Measurements from ENCODE around the gene EML4. TPM values are rescaled to one million over a fixed set of nuclear protein-coding genes. Genes with fewer than 3 reads are reported as not detected.

The EML4 gene
- total and polyA plus RNA-seq, 2 of the 13 experiments (the other 11 are each of a cell fraction or from before 2014, with no cell fraction given) = 243 to 476 TPM

DNA sequence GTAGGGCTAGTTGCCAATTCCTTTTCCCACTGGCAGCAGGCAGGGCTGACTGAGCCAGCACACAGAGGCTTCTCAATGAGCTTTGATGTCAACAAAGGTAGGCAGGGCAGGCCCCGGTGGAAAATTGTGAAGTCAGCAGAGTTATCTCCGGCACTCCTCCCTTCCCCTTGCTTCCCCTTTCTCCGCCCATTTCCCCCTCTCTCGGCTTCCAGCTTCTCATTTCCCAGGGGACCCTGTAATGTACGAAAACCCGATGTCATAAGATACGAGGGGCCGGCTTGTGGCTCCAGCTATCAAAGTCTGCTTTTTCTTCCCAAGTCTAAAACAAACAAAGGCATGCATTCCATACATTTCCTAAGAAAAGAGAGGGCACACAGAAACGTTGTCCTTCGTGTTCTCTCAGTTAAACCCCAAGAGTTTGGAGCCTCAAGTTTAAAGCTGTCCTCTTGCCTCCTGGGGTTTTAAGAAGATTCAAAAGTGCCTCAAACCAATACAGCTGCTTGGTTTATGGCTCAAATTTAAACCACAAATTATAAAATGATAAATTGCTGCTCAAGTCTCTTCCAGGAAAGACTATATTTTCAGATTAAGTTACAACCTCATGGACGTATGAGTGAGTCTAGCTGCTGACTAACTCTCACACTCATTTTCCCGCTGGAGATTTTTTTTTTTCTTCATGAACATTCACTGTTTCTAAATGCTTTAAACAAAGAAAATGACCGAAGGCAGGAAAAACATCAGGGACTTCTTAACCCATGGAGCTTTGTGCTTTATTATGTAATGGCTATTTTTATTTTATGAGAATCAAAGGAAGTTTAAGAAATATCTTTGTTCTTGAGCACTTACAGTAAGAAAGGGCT is 27.2 kb upstream of the EML4 start (continued):
- TF ChIP-seq CEBPB (IDR thresholded peaks at IDR 0.05; ENCODE audit: borderline replicate concordance, low read depth, low read length) = no peak
- TF ChIP-seq PHF5A (CRISPR knock-in tag; IDR thresholded peaks at IDR 0.05; ENCODE audit: low read depth, unreplicated experiment) = peak; percentile 72
- no peak for TF ChIP-seq ZNF367 (CRISPR knock-in tag; IDR thresholded peaks at IDR 0.05; ENCODE audit: borderline replicate concordance)
- TF ChIP-seq JUN (CRISPR knock-in tag; IDR thresholded peaks at IDR 0.05) = peak; percentile 38; the same call in 1 of the 2 replicates
- TF ChIP-seq EED (CRISPR knock-in tag; IDR thresholded peaks at IDR 0.05) = no peak
- TF ChIP-seq CCAR2 (optimal IDR thresholded peaks at IDR 0.05; ENCODE audit: low read depth, low read length) = no peak
- peak; percentile 94 for TF ChIP-seq MAFF (IDR thresholded peaks at IDR 0.05; ENCODE audit: low read depth, low read length)
- no peak; the same call in 1 of the 2 replicates for TF ChIP-seq RXRA (CRISPR knock-in tag; IDR thresholded peaks at IDR 0.05)
- TF ChIP-seq SETDB1 (CRISPR knock-in tag; IDR thresholded peaks at IDR 0.05; ENCODE audit: borderline replicate concordance) = no peak
- TF ChIP-seq, protein P1, sequence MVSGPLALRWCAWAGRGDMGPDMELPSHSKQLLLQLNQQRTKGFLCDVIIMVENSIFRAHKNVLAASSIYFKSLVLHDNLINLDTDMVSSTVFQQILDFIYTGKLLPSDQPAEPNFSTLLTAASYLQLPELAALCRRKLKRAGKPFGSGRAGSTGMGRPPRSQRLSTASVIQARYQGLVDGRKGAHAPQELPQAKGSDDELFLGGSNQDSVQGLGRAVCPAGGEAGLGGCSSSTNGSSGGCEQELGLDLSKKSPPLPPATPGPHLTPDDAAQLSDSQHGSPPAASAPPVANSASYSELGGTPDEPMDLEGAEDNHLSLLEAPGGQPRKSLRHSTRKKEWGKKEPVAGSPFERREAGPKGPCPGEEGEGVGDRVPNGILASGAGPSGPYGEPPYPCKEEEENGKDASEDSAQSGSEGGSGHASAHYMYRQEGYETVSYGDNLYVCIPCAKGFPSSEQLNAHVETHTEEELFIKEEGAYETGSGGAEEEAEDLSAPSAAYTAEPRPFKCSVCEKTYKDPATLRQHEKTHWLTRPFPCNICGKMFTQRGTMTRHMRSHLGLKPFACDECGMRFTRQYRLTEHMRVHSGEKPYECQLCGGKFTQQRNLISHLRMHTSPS (CRISPR knock-in tag; IDR thresholded peaks at IDR 0.05; ENCODE audit: low read depth) = peak; percentile 17; the same call in 1 of the 2 replicates
- TF ChIP-seq, protein P2, sequence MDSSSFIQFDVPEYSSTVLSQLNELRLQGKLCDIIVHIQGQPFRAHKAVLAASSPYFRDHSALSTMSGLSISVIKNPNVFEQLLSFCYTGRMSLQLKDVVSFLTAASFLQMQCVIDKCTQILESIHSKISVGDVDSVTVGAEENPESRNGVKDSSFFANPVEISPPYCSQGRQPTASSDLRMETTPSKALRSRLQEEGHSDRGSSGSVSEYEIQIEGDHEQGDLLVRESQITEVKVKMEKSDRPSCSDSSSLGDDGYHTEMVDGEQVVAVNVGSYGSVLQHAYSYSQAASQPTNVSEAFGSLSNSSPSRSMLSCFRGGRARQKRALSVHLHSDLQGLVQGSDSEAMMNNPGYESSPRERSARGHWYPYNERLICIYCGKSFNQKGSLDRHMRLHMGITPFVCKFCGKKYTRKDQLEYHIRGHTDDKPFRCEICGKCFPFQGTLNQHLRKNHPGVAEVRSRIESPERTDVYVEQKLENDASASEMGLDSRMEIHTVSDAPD (CRISPR knock-in tag; IDR thresholded peaks at IDR 0.05) = 0 out of 2 replicates have a peak, but pooled peaks have one; percentile 17
- TF ChIP-seq ZKSCAN1 (IDR thresholded peaks at IDR 0.05; ENCODE audit: low read length) = no peak
- no peak for TF ChIP-seq TAF15 (IDR thresholded peaks at IDR 0.05; ENCODE audit: low read depth, low read length, poor library complexity, severe bottlenecking)
- no peak for TF ChIP-seq ZBTB3 (CRISPR knock-in tag; IDR thresholded peaks at IDR 0.05; ENCODE audit: borderline replicate concordance, low read depth)
- TF ChIP-seq, protein P3, sequence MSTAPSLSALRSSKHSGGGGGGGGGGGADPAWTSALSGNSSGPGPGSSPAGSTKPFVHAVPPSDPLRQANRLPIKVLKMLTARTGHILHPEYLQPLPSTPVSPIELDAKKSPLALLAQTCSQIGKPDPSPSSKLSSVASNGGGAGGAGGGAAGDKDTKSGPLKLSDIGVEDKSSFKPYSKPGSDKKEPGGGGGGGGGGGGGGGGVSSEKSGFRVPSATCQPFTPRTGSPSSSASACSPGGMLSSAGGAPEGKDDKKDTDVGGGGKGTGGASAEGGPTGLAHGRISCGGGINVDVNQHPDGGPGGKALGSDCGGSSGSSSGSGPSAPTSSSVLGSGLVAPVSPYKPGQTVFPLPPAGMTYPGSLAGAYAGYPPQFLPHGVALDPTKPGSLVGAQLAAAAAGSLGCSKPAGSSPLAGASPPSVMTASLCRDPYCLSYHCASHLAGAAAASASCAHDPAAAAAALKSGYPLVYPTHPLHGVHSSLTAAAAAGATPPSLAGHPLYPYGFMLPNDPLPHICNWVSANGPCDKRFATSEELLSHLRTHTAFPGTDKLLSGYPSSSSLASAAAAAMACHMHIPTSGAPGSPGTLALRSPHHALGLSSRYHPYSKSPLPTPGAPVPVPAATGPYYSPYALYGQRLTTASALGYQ (CRISPR knock-in tag; IDR thresholded peaks at IDR 0.05) = peak; percentile 64; the same call in 1 of the 2 replicates
- peak; percentile 92 for TF ChIP-seq ELF3 (CRISPR knock-in tag; IDR thresholded peaks at IDR 0.05)
- TF ChIP-seq, protein P4, sequence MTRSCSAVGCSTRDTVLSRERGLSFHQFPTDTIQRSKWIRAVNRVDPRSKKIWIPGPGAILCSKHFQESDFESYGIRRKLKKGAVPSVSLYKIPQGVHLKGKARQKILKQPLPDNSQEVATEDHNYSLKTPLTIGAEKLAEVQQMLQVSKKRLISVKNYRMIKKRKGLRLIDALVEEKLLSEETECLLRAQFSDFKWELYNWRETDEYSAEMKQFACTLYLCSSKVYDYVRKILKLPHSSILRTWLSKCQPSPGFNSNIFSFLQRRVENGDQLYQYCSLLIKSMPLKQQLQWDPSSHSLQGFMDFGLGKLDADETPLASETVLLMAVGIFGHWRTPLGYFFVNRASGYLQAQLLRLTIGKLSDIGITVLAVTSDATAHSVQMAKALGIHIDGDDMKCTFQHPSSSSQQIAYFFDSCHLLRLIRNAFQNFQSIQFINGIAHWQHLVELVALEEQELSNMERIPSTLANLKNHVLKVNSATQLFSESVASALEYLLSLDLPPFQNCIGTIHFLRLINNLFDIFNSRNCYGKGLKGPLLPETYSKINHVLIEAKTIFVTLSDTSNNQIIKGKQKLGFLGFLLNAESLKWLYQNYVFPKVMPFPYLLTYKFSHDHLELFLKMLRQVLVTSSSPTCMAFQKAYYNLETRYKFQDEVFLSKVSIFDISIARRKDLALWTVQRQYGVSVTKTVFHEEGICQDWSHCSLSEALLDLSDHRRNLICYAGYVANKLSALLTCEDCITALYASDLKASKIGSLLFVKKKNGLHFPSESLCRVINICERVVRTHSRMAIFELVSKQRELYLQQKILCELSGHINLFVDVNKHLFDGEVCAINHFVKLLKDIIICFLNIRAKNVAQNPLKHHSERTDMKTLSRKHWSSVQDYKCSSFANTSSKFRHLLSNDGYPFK (CRISPR knock-in tag; IDR thresholded peaks at IDR 0.05; ENCODE audit: borderline replicate concordance) = 0 out of 2 replicates have a peak, but pooled peaks have one; percentile 51
- TF ChIP-seq, protein P5, sequence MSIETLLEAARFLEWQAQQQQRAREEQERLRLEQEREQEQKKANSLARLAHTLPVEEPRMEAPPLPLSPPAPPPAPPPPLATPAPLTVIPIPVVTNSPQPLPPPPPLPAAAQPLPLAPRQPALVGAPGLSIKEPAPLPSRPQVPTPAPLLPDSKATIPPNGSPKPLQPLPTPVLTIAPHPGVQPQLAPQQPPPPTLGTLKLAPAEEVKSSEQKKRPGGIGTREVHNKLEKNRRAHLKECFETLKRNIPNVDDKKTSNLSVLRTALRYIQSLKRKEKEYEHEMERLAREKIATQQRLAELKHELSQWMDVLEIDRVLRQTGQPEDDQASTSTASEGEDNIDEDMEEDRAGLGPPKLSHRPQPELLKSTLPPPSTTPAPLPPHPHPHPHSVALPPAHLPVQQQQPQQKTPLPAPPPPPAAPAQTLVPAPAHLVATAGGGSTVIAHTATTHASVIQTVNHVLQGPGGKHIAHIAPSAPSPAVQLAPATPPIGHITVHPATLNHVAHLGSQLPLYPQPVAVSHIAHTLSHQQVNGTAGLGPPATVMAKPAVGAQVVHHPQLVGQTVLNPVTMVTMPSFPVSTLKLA (IDR thresholded peaks at IDR 0.05) = no peak

Data from HepG2 (cell line).